Stimulated activated CD4-positive, alpha-beta T cell treated with anti-CD3 and anti-CD28 coated beads, Interleukin-15, amount 100 ng/mL, for 48 hours (primary cell): ENCODE measurements around the gene CARS2.
A peak's percentile ranks its signal among the peaks of the same experiment; 100 is the strongest.
"Not testable (repeated sequence)": the region's sequence is repeated elsewhere in the genome, so short reads cannot be mapped to it uniquely, and the experiment has no call there.

Experiments used
- DNase-seq, 2 donors: peaks; one replicate each; pipeline ENCODE4 v3.0.0-alpha.2; 2020; ENCODE audit warnings: low read depth in 2 of 2

CARS2 gene

DNA sequence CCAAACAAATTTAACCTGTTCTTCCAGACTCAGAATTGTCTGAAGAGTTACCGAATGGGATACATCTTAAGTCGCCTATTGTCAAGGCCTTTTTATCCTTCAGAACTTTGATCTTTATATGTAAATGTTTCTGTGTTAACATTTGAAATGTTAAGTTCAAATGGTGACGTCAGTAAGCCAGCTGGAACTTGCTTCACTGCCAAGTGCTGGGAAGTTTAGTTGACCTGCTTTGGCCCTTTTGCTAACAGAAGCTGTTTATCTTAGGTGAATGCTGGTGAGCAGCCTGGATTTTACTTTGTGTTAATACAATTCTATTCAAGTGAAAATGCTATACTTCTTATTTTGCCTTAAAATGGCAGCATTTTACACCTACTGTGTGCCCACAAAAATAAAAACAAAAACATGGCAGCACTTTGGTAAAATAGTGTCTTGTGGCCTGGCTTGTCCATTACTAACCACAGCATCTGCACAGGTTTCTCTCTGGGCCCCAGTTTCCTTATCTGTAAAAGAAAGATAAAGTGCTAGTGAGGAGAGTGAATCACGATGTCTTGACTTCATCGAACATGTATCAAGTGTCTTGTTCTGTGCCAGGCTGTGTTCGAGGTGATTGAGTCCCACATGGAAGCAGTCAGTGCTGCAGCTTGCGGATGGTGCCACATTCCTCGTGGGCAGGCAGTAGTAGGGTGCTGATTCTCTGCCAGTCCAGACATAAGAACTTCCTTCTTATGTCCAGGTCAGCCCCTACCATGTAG lies 88.4 kb downstream of the CARS2 start:
- no peak for DNase-seq

- no peak for DNase-seq
These were observed 89.5 kb downstream of the CARS2 start for GRCh38 chr13:110616103-110617101.

- DNase-seq: peak; percentile 75 to 80
These were observed 90.4 kb downstream of the CARS2 start, which contains the start of gene NAXD for GRCh38 chr13:110615322-110616102. Gene NAXD, plus strand, starts transcription at chr13:110615545. Its CDS starts 57 bp downstream, at chr13:110615602.

GRCh38 chr13:110615005-110615321 lies 91.0 kb downstream of the CARS2 start:
- DNase-seq: no peak

DNA sequence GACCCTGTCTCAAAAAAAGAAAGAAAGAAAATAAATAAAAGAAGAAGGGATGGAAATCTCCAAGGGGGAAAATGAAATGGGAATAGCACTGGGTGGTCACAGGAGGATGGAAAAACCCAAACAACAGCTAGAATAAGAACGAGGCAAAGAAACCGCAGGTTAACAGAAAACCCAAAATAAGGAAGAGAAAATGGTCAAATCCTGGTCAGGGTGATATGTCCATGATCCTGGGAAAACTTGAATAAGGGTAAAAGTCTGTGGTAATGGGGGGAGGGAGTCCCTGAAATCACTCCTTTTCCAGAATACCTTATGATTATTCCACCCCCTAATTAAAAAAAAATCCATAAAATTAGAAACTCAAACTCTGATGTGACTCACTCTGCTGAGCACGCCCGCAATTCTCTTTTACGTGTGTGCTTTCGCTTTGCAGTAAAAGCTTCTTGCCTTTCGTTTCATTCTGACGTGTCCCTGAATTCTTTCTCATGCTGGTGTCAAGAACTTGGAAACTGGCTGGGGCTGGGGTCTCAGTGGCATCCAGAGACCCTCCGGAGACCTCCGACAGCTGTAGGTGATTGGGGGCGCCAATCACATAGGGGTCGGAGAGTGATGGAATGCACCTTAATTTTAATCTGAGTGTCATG lies 94.8 kb downstream of the CARS2 start:
- no peak for DNase-seq

DNA sequence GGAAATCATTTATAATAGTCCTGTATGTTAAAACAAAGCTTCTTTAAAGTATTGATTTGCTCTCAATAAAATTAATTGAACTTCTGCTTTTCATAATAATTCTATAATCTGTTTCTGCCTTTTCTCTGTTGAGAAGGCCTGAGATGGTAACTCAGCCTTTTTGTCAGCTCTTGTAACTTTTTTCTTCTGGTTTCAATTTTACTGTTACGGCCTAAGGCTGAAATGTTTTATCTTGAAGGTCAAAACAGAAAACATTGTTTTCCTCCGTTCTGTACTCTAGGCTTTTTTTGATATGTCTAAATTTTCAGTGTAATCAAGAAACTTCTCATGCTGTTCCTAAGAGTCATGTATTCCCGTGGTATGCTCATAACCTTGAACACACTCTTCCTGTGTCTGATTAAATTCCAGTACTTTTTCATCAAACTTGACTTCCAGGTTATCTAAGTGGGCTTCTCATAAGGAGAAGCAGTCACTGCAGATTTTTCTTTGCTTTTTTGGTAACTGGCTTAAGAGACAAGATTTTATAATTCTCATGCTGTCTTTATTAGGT lies 98.2 kb downstream of the CARS2 start:
- no peak for DNase-seq

DNA sequence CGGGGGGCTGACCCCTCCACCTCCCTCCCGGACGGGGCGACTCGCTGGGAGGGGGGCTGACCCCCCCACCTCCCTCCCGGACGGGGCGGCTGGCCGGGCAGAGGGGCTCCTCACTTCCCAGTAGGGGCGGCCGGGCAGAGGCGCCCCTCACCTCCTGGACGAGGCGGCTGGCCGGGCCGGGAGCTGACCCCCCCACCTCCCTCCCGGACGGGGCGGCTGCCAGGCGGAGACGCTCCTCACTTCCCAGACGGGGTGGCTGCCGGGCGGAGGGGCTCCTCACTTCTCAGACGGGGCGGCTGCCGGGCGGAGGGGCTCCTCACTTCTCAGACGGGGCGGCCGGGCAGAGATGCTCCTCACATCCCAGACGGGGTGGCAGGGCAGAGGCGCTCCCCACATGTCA lies 99.6 kb downstream of the CARS2 start:
- DNase-seq: not testable (repeated sequence)

DNA sequence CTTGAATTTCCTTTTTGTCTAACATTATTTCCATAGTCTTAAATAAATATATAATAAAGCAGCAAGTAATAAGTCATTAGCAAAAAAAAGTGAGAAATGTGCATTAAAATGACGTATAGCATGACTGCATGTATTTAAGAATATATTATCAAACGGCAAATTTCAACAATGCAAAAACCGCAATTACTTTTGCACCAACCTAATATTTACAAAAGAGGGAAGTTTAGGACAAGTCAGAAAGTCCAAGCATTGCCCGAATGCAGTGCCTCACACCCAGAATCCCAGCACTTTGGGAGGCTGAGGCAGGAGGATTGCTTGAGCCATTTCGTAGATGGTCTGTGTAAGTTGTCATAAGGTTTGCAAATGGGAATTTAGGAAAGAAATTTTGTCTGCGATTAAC lies 100.8 kb downstream of the CARS2 start:
- DNase-seq: no peak

- DNase-seq: no peak
These were observed 104.9 kb downstream of the CARS2 start for GRCh38 chr13:110600980-110601379.

DNA sequence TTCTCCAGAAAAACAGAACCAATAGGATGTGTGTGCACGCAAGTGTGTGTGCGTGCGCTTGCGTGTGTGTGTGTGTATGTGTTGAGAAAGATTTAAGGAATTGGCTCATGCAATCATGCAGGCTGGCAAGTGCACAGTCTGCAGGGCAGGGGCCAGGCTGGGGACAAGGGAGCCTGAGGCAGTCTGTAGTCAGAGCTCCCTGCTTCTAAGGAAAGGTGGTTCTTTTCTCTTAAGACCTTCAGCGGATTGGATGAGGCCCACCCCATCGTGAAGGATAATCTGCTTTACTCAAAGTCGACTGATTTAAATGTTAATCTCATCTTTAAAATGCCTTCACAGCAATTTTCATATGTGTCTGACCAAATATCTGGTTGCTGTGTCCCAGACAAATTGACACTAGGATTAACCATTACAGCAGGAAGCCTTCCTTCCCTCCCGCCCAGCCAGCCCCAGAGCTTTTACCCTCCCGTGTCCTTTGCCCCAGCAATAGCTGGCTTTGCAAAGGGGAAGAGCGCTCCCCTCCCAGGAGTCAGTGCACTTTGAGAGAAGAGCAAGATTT lies 105.6 kb downstream of the CARS2 start:
- no peak for DNase-seq

DNA sequence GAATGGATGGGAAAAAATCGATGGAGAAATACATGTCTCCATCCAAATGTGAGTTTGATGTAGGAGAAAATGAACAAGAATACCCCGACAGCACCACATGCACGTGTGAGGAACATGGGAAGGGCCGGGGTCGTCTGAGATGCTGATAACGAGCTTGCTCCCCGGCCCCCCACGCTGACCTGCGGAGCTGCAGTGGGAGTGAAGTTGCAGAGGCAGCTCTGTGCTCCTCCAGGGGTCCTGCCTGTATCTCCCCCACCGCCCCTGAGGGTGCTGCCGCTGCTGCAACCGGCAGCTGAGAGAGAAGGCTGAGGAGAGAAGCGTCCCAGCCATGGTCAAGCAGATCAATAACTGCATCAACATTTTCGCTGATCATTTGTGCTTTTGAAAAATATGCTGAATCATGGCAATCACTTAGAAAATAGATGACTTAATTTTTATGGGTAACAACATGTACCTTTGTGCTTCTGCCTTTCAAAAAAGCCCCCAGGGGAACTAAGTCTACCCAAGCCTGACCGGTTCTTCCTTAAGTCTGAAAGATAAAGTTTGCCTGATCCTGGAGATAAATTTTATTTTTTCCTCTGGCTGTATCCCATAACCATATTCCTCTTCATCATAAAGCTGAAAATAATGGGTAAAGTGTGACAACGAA lies 108.8 kb downstream of the CARS2 start:
- no peak for DNase-seq

- DNase-seq: no peak
These were observed 112.3 kb downstream of the CARS2 start for GRCh38 chr13:110593430-110594130.

DNA sequence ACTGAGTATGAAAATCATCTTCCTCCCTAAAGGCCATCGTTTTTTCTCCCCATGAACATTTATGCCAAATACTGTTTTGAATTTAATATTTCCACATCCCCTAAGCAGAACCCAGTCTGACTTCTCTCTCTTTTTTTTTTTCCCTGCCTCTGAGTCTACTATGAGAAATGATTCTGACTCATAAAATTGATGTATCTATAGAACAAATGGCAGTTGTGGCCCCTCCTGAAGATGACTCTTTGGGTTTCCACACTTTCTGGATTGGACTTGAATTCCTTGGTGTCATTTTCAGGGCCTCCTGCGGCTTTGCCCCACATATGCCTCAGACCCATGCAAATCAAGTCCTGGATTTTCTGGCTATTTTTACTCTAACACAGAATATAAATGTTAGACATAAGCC lies 113.3 kb downstream of the CARS2 start:
- no peak for DNase-seq
